ENCODE data around the gene BMPR1A.

DNA sequence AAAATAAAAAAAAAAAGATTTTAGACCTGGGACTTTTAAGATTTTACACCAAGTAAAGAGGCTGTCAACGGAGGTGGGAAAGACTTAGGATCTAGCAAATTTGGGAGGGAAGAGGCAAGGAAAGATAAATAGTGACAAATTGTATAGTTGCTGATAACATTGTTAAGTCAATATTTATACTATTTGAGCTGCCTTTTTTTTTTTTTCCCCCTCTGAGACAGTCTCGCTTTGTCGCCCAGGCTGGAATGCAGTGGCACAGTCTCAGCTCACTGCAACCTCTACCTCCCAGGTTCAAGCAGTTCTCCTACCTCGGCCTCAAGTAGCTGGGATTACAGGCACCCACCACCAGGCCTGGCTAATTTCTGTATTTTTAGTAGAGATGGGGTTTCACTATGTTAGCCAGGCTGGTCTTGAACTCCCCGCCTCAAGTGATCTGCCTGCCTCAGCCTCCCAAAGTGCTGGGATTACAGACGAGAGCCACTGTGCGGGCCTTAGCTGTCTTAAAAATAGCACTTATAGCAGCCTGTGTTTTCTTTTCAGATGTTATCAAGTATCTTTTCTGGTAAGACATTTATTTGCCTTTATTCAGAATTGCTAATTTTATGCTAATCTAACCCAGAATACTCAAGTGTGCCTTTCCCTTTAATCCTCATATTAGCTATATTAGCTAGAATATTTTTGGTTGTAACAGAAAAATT, 106.5 kb downstream of the BMPR1A start:
- TF ChIP-seq, protein P1, sequence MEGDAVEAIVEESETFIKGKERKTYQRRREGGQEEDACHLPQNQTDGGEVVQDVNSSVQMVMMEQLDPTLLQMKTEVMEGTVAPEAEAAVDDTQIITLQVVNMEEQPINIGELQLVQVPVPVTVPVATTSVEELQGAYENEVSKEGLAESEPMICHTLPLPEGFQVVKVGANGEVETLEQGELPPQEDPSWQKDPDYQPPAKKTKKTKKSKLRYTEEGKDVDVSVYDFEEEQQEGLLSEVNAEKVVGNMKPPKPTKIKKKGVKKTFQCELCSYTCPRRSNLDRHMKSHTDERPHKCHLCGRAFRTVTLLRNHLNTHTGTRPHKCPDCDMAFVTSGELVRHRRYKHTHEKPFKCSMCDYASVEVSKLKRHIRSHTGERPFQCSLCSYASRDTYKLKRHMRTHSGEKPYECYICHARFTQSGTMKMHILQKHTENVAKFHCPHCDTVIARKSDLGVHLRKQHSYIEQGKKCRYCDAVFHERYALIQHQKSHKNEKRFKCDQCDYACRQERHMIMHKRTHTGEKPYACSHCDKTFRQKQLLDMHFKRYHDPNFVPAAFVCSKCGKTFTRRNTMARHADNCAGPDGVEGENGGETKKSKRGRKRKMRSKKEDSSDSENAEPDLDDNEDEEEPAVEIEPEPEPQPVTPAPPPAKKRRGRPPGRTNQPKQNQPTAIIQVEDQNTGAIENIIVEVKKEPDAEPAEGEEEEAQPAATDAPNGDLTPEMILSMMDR (conservative IDR thresholded peaks at IDR 0.05; ENCODE audit: low read length) = no peak
- TF ChIP-seq EZH2phosphoT487 (IDR thresholded peaks at IDR 0.05; ENCODE audit: borderline replicate concordance, low read depth, low read length) = no peak

Data from OCI-LY7 (cell line).